A673 (cell line): Measurements from ENCODE around the gene PDE11A. TPM values are rescaled to one million over a fixed set of nuclear protein-coding genes. Genes with fewer than 3 reads are reported as not detected.

ENCODE experiments used
- BruUV-seq: library from RNA; stranded (reverse); fragments of 400-500 nt; replicated peaks from 2 replicates; lab custom pipeline; 2021; lab: Mats Ljungman, UMichigan
- CTCF ChIA-PET: fragments of 300-600 bp; sonication (Branson Sonifier 250); formaldehyde crosslinking; loops from one replicate; lab custom pipeline; 2022; ENCODE audit warnings: antibody characterized with exemption; lab: Charles Lee
- POLR2A ChIA-PET: fragments of 300-600 bp; sonication (Branson Sonifier 250); formaldehyde crosslinking; loops from one replicate; lab custom pipeline; 2022; ENCODE audit warnings: antibody characterized with exemption; ENCODE audit not compliant: low non-redundant PET; lab: Charles Lee
- DNase-seq: peaks from one replicate; pipeline ENCODE4 v3.0.0-alpha.2; 2015; ENCODE audit warnings: low spot score
- H3K27ac ChIP-seq: fragments of 200-600 bp; sonication (generic); 2 replicates; pipeline ENCODE4 v1.5.1; 2016; ENCODE audit warnings: mixed run types, low read depth, mild to moderate bottlenecking, mixed read lengths, antibody characterized with exemption, low read length; ENCODE audit not compliant: poor library complexity, severe bottlenecking
- H3K27me3 ChIP-seq: fragments of 200-600 bp; sonication (generic); replicated peaks from 2 replicates; pipeline ENCODE4 v1.6.1; 2017; ENCODE audit warnings: mixed run types, low read depth, mild to moderate bottlenecking, mixed read lengths, antibody characterized with exemption, low read length; ENCODE audit not compliant: insufficient read depth, poor library complexity
- H3K36me3 ChIP-seq: fragments of 200-600 bp; sonication (generic); 2 replicates; pipeline ENCODE4 v1.6.1; 2016; ENCODE audit warnings: mixed run types, mild to moderate bottlenecking, mixed read lengths, antibody characterized with exemption, low read length; ENCODE audit not compliant: insufficient read depth, poor library complexity, severe bottlenecking
- H3K4me1 ChIP-seq: fragments of 200-600 bp; sonication (generic); 2 replicates; pipeline ENCODE4 v1.6.1; 2017; ENCODE audit warnings: mixed run types, mild to moderate bottlenecking, mixed read lengths, antibody characterized with exemption, low read length; ENCODE audit not compliant: insufficient read depth, poor library complexity, severe bottlenecking
- H3K4me3 ChIP-seq: fragments of 200-600 bp; sonication (generic); 2 replicates; pipeline ENCODE4 v1.5.1; 2016; ENCODE audit warnings: low read depth, mixed run types, mild to moderate bottlenecking, mixed read lengths, low read length; ENCODE audit not compliant: poor library complexity, severe bottlenecking
- H3K9me3 ChIP-seq: fragments of 200-600 bp; sonication (generic); 2 replicates; pipeline ENCODE4 v1.6.1; 2016; ENCODE audit warnings: mixed run types, low read depth, mild to moderate bottlenecking, mixed read lengths, antibody characterized with exemption, low read length; ENCODE audit not compliant: poor library complexity, severe bottlenecking
- EZH2 ChIP-seq: fragments of 200-600 bp; sonication (generic); IDR thresholded peaks from 2 replicates; pipeline ENCODE4 v1.6.1; 2017; ENCODE audit warnings: borderline replicate concordance, low read depth, mild to moderate bottlenecking, mixed read lengths, antibody characterized with exemption, low read length; ENCODE audit not compliant: poor library complexity, severe bottlenecking
- intact Hi-C: fragments of 100-400 bp; cut with micrococcal nuclease; formaldehyde crosslinking; loops from one replicate; pipeline ENCODE4 v1.10.0; 2022; ENCODE audit not compliant: unreplicated experiment
- total RNA-seq: library from RNA; stranded (reverse); gene quantifications from 2 replicates; pipeline ENCODE4 v1.2.3, GENCODE V29; 2021
- TF ChIP-seq, protein P1 (sequence below): fragments of 300-800, 200-600 bp; sonication (generic); conservative IDR thresholded peaks from 2 replicates; pipeline ENCODE4 v1.5.1; 2017; ENCODE audit warnings: low read depth, mild to moderate bottlenecking, antibody characterized with exemption, low read length, moderate library complexity, mixed read lengths

PDE11A gene
- total RNA-seq, 1 experiment from 2014 or later = not detected

DNA sequence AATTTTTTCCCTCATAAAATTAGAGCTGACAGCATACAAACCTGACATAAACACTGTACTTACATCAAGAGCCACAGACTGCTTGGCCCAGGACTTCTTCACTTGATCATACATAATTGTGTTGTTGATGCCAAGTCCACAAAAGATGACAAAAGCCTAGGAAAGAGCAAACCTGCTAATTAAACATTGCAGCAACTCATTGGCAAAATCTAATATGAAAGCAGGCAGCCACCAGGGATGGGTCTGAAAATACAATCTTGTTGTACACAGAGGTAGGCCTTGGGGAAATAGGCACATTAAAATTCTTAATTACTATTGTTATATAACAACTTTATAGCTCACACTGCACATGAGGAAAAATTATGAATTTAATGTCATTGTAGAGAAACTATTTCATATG lies 255.8 kb downstream of the PDE11A start:
- intact Hi-C loops = no loop called here
- ChIA-PET POLR2A (no interaction called here), CTCF (no interaction called here)
- H3K36me3 ChIP-seq = no peaks in the 10 kb centered on the region
- DNase-seq = no peak
- no peak overlapping the region for H3K4me3 ChIP-seq
- BruUV-seq = no TSS peak
- TF ChIP-seq, protein P1, sequence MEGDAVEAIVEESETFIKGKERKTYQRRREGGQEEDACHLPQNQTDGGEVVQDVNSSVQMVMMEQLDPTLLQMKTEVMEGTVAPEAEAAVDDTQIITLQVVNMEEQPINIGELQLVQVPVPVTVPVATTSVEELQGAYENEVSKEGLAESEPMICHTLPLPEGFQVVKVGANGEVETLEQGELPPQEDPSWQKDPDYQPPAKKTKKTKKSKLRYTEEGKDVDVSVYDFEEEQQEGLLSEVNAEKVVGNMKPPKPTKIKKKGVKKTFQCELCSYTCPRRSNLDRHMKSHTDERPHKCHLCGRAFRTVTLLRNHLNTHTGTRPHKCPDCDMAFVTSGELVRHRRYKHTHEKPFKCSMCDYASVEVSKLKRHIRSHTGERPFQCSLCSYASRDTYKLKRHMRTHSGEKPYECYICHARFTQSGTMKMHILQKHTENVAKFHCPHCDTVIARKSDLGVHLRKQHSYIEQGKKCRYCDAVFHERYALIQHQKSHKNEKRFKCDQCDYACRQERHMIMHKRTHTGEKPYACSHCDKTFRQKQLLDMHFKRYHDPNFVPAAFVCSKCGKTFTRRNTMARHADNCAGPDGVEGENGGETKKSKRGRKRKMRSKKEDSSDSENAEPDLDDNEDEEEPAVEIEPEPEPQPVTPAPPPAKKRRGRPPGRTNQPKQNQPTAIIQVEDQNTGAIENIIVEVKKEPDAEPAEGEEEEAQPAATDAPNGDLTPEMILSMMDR = no peak
- H3K9me3 ChIP-seq = no peaks in the 10 kb centered on the region
- no peaks in the 10 kb centered on the region for H3K27me3 ChIP-seq
- no peak overlapping the region for H3K27ac ChIP-seq
- H3K4me1 ChIP-seq = no peaks in the 10 kb centered on the region

DNA sequence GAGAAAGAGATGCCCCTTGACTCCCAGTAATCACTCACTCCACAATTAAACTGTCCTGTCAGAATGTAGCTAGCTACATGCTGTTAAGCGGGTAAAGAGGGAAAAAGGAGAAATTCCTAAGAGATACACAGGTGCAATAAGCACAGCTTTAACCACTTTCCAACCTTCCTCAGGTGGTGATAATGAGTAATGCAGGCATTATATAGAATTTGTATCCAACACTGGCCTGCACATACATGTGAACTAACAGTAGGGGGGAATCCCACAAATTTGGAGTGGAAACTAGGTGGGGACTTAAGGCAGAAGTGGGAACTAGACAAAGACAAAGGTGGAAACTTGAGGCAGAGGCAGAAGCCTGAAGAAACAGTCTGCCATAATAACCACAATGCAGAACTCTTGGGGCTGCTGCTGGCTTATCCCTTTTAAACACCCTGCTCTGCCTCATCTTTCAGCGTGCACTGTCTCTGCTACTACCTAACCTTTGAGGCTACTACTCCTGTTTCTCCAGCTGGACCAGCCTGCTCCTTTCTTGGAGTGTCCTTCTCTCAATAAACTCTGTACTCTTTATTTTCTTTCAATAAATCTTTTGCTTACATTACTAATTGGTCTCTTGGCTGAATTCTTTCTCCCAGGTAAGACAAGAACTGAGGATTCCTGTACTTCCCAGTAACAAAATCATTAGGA lies 259.7 kb downstream of the PDE11A start:
- TF ChIP-seq, protein P1 = no peak
- no peak for TF ChIP-seq EZH2
- ChIA-PET CTCF (no interaction called here), POLR2A (no interaction called here)
- no peaks in the 10 kb centered on the region for H3K9me3 ChIP-seq
- H3K4me1 ChIP-seq = no peaks in the 10 kb centered on the region
- intact Hi-C loops = no loop called here
- H3K27me3 ChIP-seq = no peaks in the 10 kb centered on the region
- H3K36me3 ChIP-seq = no peaks in the 10 kb centered on the region
- no peak overlapping the region for H3K27ac ChIP-seq
- no TSS peak for BruUV-seq
- no peak for DNase-seq
- H3K4me3 ChIP-seq = no peak overlapping the region

DNA sequence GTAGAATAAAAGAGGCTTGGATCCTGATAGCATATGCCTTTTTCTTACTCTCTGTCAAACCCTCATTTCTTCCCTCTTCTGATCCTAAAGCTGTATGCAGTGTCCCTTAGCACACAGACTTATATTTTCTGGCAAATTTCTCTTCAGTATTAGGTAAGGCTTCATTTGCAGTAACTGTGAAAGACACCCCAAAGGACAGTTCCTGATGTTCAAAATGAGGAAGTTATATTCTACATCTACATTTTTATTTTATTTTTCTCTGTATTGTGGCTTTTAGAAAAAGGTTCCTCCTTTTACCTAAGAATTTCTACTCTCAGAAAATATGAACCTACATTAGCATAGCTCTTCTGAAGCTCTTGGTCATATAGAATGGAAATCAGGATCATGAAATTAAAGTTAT lies 261.7 kb downstream of the PDE11A start:
- no peaks in the 10 kb centered on the region for H3K4me1 ChIP-seq
- intact Hi-C loops = no loop called here
- ChIA-PET POLR2A (no interaction called here), CTCF (no interaction called here)
- H3K4me3 ChIP-seq = no peak overlapping the region
- no peak overlapping the region for H3K27ac ChIP-seq
- no peaks in the 10 kb centered on the region for H3K36me3 ChIP-seq
- DNase-seq = no peak
- H3K9me3 ChIP-seq = no peaks in the 10 kb centered on the region
- TF ChIP-seq EZH2 = no peak
- no peaks in the 10 kb centered on the region for H3K27me3 ChIP-seq
- BruUV-seq = no TSS peak
